SK-N-SH (cell line): ENCODE results near the gene CYP2C19.

Experiments
- ELF1 ChIP-seq: IDR thresholded peaks from 2 replicates; pipeline ENCODE4 v1.4.0; 2012
- EZH2phosphoT487 ChIP-seq: fragments of 200-600 bp; sonication (generic); IDR thresholded peaks from 2 replicates; pipeline ENCODE4 v1.6.1; 2017; ENCODE audit warnings: low read depth, mixed run types, mild to moderate bottlenecking, antibody characterized with exemption, moderate library complexity, borderline replicate concordance
- GABPA ChIP-seq: IDR thresholded peaks from 2 replicates; pipeline ENCODE4 v1.4.0; 2012; ENCODE audit warnings: low read depth, mild to moderate bottlenecking
- MAX ChIP-seq: IDR thresholded peaks from 2 replicates; pipeline ENCODE4 v1.4.0; 2012; ENCODE audit warnings: low read depth
- MXI1 ChIP-seq: IDR thresholded peaks from 2 replicates; pipeline ENCODE4 v1.6.1; 2012; ENCODE audit warnings: mild to moderate bottlenecking, low read depth, low read length, improper control_type of control experiment
- POLR2AphosphoS5 ChIP-seq: IDR thresholded peaks from 2 replicates; pipeline ENCODE4 v1.6.1; 2012; ENCODE audit warnings: low read depth, low read length
- RAD21 ChIP-seq: IDR thresholded peaks from 2 replicates; pipeline ENCODE4 v1.6.1; 2012; ENCODE audit warnings: mild to moderate bottlenecking, low read length
- RXRA ChIP-seq: IDR thresholded peaks from 2 replicates; pipeline ENCODE4 v1.4.0; 2012; ENCODE audit warnings: low read depth, mild to moderate bottlenecking, borderline replicate concordance
- SMC3 ChIP-seq: IDR thresholded peaks from 2 replicates; pipeline ENCODE4 v1.6.1; 2012; ENCODE audit warnings: low read depth, low read length, improper control_type of control experiment
- TAF1 ChIP-seq: IDR thresholded peaks from 2 replicates; pipeline ENCODE4 v1.6.1; 2012; ENCODE audit warnings: low read depth, mild to moderate bottlenecking, low read length, moderate library complexity, borderline replicate concordance
- TEAD4 ChIP-seq: IDR thresholded peaks from 2 replicates; pipeline ENCODE4 v1.4.0; 2012; ENCODE audit warnings: mild to moderate bottlenecking, borderline replicate concordance; ENCODE audit not compliant: insufficient read depth
- YY1 ChIP-seq: IDR thresholded peaks from 2 replicates; pipeline ENCODE4 v1.4.0; 2012; ENCODE audit warnings: low read depth, mild to moderate bottlenecking
- TF ChIP-seq, protein P1 (sequence below): fragments of 200-600 bp; sonication (generic); IDR thresholded peaks from 2 replicates; pipeline ENCODE4 v1.6.1; 2017; ENCODE audit warnings: antibody characterized with exemption, mild to moderate bottlenecking, moderate library complexity

DNA sequence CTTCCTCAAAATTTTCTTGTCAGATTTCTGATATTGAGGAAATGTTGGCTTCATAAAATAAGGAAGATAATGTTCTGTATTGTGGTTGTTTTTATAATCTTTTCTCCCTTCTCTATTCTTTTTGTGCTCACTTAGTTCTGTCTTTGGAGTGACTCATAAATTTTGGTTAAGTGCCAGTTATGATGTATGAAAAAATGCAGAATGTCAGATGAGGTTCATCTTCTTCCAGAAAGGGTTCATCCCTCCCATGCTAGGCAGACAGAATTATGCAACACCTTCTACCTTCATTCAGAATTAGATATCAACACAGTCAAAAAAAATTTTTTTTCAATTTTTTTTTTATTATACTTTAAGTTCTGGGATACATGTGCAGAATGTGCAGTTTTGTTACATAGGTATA is 36.6 kb upstream of the CYP2C19 start:
- TF ChIP-seq, protein P1, sequence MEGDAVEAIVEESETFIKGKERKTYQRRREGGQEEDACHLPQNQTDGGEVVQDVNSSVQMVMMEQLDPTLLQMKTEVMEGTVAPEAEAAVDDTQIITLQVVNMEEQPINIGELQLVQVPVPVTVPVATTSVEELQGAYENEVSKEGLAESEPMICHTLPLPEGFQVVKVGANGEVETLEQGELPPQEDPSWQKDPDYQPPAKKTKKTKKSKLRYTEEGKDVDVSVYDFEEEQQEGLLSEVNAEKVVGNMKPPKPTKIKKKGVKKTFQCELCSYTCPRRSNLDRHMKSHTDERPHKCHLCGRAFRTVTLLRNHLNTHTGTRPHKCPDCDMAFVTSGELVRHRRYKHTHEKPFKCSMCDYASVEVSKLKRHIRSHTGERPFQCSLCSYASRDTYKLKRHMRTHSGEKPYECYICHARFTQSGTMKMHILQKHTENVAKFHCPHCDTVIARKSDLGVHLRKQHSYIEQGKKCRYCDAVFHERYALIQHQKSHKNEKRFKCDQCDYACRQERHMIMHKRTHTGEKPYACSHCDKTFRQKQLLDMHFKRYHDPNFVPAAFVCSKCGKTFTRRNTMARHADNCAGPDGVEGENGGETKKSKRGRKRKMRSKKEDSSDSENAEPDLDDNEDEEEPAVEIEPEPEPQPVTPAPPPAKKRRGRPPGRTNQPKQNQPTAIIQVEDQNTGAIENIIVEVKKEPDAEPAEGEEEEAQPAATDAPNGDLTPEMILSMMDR: no peak
- TF ChIP-seq POLR2AphosphoS5: no peak
- TF ChIP-seq MAX: no peak
- TF ChIP-seq YY1: no peak
- TF ChIP-seq RAD21: no peak
- TF ChIP-seq SMC3: no peak
- no peak for TF ChIP-seq TEAD4
- no peak for TF ChIP-seq RXRA
- TF ChIP-seq ELF1: no peak
- no peak for TF ChIP-seq MXI1
- no peak for TF ChIP-seq EZH2phosphoT487
- no peak for TF ChIP-seq TAF1
- no peak for TF ChIP-seq GABPA
